GM23338 (cell line): ENCODE data around the gene SIL1. TPM values are rescaled to one million over a fixed set of nuclear protein-coding genes. Genes with fewer than 3 reads are reported as not detected.

Experiments
- ATAC-seq: fragments of 200-7000 bp; cut with Tn5 transposase; 3 replicates; pipeline ENCODE4 v1.9.1; 2020
- DNase-seq: peaks from one replicate; pipeline ENCODE4 v3.0.0-alpha.2; 2015; ENCODE audit warnings: low spot score
- H2AFZ ChIP-seq: fragments of 200-600 bp; sonication (generic); 2 replicates; pipeline ENCODE4 v1.8.0; 2016; ENCODE audit warnings: antibody characterized with exemption, mild to moderate bottlenecking, moderate library complexity
- H3F3A ChIP-seq: fragments of 200-600 bp; sonication (generic); replicated peaks from 2 replicates; pipeline ENCODE4 v1.8.0; 2017; ENCODE audit warnings: antibody characterized with exemption, mixed run types, low read depth
- H3K27ac ChIP-seq: fragments of 200-600 bp; sonication (generic); 2 replicates; pipeline ENCODE4 v1.6.1; 2016; ENCODE audit warnings: low read depth
- H3K27me3 ChIP-seq: fragments of 200-600 bp; sonication (generic); 2 replicates; pipeline ENCODE4 v1.8.0; 2016; ENCODE audit warnings: mild to moderate bottlenecking, mixed run types, moderate library complexity; ENCODE audit not compliant: insufficient read depth
- H3K36me3 ChIP-seq: fragments of 200-600 bp; sonication (generic); 2 replicates; pipeline ENCODE4 v1.8.0; 2016; ENCODE audit warnings: mild to moderate bottlenecking; ENCODE audit not compliant: insufficient read depth
- H3K4me1 ChIP-seq: fragments of 200-600 bp; sonication (generic); 2 replicates; pipeline ENCODE4 v1.8.0; 2016; ENCODE audit warnings: mild to moderate bottlenecking, moderate library complexity; ENCODE audit not compliant: insufficient read depth
- H3K4me2 ChIP-seq: fragments of 200-600 bp; sonication (generic); 2 replicates; pipeline ENCODE4 v1.7.1; 2017; ENCODE audit warnings: mixed run types
- H3K4me3 ChIP-seq: fragments of 200-600 bp; sonication (generic); 2 replicates; pipeline ENCODE4 v1.6.1; 2016; ENCODE audit warnings: mixed run types
- H3K79me2 ChIP-seq: fragments of 200-600 bp; sonication (generic); replicated peaks from 2 replicates; pipeline ENCODE4 v1.8.0; 2017; ENCODE audit warnings: mild to moderate bottlenecking; ENCODE audit not compliant: insufficient read depth
- H3K9me2 ChIP-seq: fragments of 200-600 bp; sonication (generic); 2 replicates; pipeline ENCODE4 v1.8.0; 2017; ENCODE audit not compliant: insufficient read depth
- H4K20me1 ChIP-seq: fragments of 200-600 bp; sonication (generic); replicated peaks from 2 replicates; pipeline ENCODE4 v1.8.0; 2017; ENCODE audit warnings: mild to moderate bottlenecking; ENCODE audit not compliant: insufficient read depth
- H3K27ac Mint-ChIP-seq: 2 replicates; pipeline ENCODE4 v1.8.0; 2020; ENCODE audit warnings: inconsistent platforms, mild to moderate bottlenecking, moderate library complexity, mixed read lengths
- H3K27me3 Mint-ChIP-seq: 3 replicates; pipeline ENCODE4 v1.8.0; 2022; ENCODE audit warnings: low read depth, mild to moderate bottlenecking, moderate library complexity, mixed read lengths, inconsistent platforms; ENCODE audit not compliant: insufficient read depth, poor library complexity
- H3K36me3 Mint-ChIP-seq: 3 replicates; pipeline ENCODE4 v1.8.0; 2021; ENCODE audit warnings: low read depth, mild to moderate bottlenecking, inconsistent platforms, moderate library complexity, mixed read lengths
- H3K4me1 Mint-ChIP-seq: 3 replicates; pipeline ENCODE4 v1.8.0; 2020; ENCODE audit warnings: mild to moderate bottlenecking, inconsistent platforms, mixed read lengths
- H3K4me3 Mint-ChIP-seq: 3 replicates; pipeline ENCODE4 v1.8.0; 2021; ENCODE audit warnings: moderate library complexity, mild to moderate bottlenecking, inconsistent platforms, mixed read lengths
- H3K9me3 Mint-ChIP-seq: 3 replicates; pipeline ENCODE4 v1.8.0; 2020; ENCODE audit warnings: moderate library complexity, mild to moderate bottlenecking, inconsistent platforms, mixed read lengths
- CREB1 ChIP-seq: fragments of 250-450 bp; sonication (Bioruptor Pico); IDR thresholded peaks from 2 replicates; pipeline ENCODE4 v1.5.0; 2020; ENCODE audit warnings: low read depth, mild to moderate bottlenecking, moderate library complexity
- ETS1 ChIP-seq: IDR thresholded peaks from 2 replicates; pipeline ENCODE4 v1.6.1; 2016; ENCODE audit warnings: antibody characterized with exemption
- EZH2 ChIP-seq: fragments of 200-600 bp; sonication (generic); IDR thresholded peaks from one replicate; pipeline ENCODE4 v1.8.0; 2017; ENCODE audit warnings: antibody characterized with exemption, mild to moderate bottlenecking, low read depth; ENCODE audit not compliant: unreplicated experiment
- EZH2phosphoT487 ChIP-seq: fragments of 200-600 bp; sonication (generic); IDR thresholded peaks from one replicate; pipeline ENCODE4 v1.8.1; 2018; ENCODE audit warnings: antibody characterized with exemption; ENCODE audit not compliant: unreplicated experiment
- JUNB ChIP-seq: IDR thresholded peaks from one replicate; pipeline ENCODE4 v1.6.1; 2016; ENCODE audit warnings: antibody characterized with exemption; ENCODE audit not compliant: unreplicated experiment
- NANOG ChIP-seq: IDR thresholded peaks from 2 replicates; pipeline ENCODE4 v1.6.1; 2016; ENCODE audit warnings: antibody characterized with exemption, borderline replicate concordance
- POLR2AphosphoS5 ChIP-seq: IDR thresholded peaks from 2 replicates; pipeline ENCODE4 v1.6.1; 2016; ENCODE audit warnings: antibody characterized with exemption, low read depth
- REST ChIP-seq: IDR thresholded peaks from one replicate; pipeline ENCODE4 v1.6.1; 2018; ENCODE audit warnings: antibody characterized with exemption; ENCODE audit not compliant: unreplicated experiment
- STAT1 ChIP-seq: IDR thresholded peaks from one replicate; pipeline ENCODE4 v1.6.1; 2016; ENCODE audit warnings: antibody characterized with exemption; ENCODE audit not compliant: unreplicated experiment
- ZNF114 ChIP-seq: fragments of 250-450 bp; sonication (Bioruptor Pico); IDR thresholded peaks from 2 replicates; pipeline ENCODE4 v1.5.0; 2020; ENCODE audit warnings: mild to moderate bottlenecking, moderate library complexity
- ZNF331 ChIP-seq: fragments of 250-450 bp; sonication (Bioruptor Pico); IDR thresholded peaks from 2 replicates; pipeline ENCODE4 v1.5.0; 2020; ENCODE audit warnings: low read depth, mild to moderate bottlenecking, moderate library complexity
- ZNF462 ChIP-seq: fragments of 250-450 bp; sonication (Bioruptor Pico); IDR thresholded peaks from 2 replicates; pipeline ENCODE4 v1.5.0; 2020; ENCODE audit warnings: mild to moderate bottlenecking, moderate library complexity
- polyA plus RNA-seq: library from polyadenylated mRNA; unstranded; fragments of >200 nt; fragmentation: Nextera tagmentation; extraction: Ambion mirVana; gene quantifications from 2 replicates; pipeline ENCODE4 v1.2.1, GENCODE V29; 2016
- total RNA-seq: library from RNA; depleted of rRNA; stranded (reverse); fragments of >200 nt; shearing (Covaris generic); gene quantifications from 2 replicates; pipeline ENCODE4 v1.2.3, GENCODE V29; 2014
- TF ChIP-seq, protein P1 (sequence below), 2 experiments: fragments of 200-600 bp in 1 of 2; sonication (generic) in 1 of 2; conservative IDR thresholded peaks; 2 replicates each; pipeline versions ENCODE4 v1.5.1 to v1.6.1; 2016 to 2017; ENCODE audit warnings: antibody characterized with exemption in 2 of 2, low read depth in 2 of 2, mild to moderate bottlenecking in 2 of 2, moderate library complexity in 1 of 2

The SIL1 gene
- total and polyA plus RNA-seq, 2 experiments from 2014 or later: 5.5 to 5.9 TPM

GRCh38 chr5:138951091-138951985 lies 246.8 kb downstream of the SIL1 start:
- H2AFZ ChIP-seq: no peak overlapping the region
- Mint-ChIP-seq H3K36me3 (no peaks in the 10 kb centered on the region), H3K9me3 (no peaks in the 10 kb centered on the region), H3K27ac (no peak overlapping the region), H3K4me3 (no peak overlapping the region), H3K4me1 (peaks cover 31% of the 10 kb centered on the region), H3K27me3 (peaks cover 26% of the 10 kb centered on the region)
- no peak overlapping the region for H3K4me3 ChIP-seq
- no peaks in the 10 kb centered on the region for H3K27me3 ChIP-seq
- no peaks in the 10 kb centered on the region for H3F3A ChIP-seq
- no peaks in the 10 kb centered on the region for H3K36me3 ChIP-seq
- TF ChIP-seq CREB1 (CRISPR knock-in tag) (no peak), ZNF114 (no peak), POLR2AphosphoS5 (no peak), ZNF462 (CRISPR knock-in tag) (no peak), EZH2 (no peak), STAT1 (no peak), ZNF331 (CRISPR knock-in tag) (no peak), NANOG (no peak), EZH2phosphoT487 (no peak), REST (no peak), ETS1 (no peak), JUNB (no peak)
- TF ChIP-seq, protein P1, sequence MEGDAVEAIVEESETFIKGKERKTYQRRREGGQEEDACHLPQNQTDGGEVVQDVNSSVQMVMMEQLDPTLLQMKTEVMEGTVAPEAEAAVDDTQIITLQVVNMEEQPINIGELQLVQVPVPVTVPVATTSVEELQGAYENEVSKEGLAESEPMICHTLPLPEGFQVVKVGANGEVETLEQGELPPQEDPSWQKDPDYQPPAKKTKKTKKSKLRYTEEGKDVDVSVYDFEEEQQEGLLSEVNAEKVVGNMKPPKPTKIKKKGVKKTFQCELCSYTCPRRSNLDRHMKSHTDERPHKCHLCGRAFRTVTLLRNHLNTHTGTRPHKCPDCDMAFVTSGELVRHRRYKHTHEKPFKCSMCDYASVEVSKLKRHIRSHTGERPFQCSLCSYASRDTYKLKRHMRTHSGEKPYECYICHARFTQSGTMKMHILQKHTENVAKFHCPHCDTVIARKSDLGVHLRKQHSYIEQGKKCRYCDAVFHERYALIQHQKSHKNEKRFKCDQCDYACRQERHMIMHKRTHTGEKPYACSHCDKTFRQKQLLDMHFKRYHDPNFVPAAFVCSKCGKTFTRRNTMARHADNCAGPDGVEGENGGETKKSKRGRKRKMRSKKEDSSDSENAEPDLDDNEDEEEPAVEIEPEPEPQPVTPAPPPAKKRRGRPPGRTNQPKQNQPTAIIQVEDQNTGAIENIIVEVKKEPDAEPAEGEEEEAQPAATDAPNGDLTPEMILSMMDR (conservative IDR thresholded peaks at IDR 0.05; ENCODE audit: low read depth in 2 of 2): no peak
- DNase-seq (no peak), ATAC-seq (no peak)
- no peak overlapping the region for H3K27ac ChIP-seq
- no peaks in the 10 kb centered on the region; the same call in 1 of the 2 replicates for H3K4me1 ChIP-seq
- no peak overlapping the region for H3K4me2 ChIP-seq
- no peaks in the 10 kb centered on the region for H3K79me2 ChIP-seq
- no peaks in the 10 kb centered on the region for H4K20me1 ChIP-seq
- no peaks in the 10 kb centered on the region for H3K9me2 ChIP-seq
